Renal cortical epithelial cell (primary cell): ENCODE data around the gene PRKD3. TPM values are rescaled to one million over a fixed set of nuclear protein-coding genes. Genes with fewer than 3 reads are reported as not detected.

Source experiments
- DNase-seq: peaks from one replicate; pipeline ENCODE4 v3.0.0-alpha.2; 2011; ENCODE audit warnings: low read depth
- total RNA-seq: library from RNA; depleted of rRNA; stranded (reverse); fragments of >200 nt; gene quantifications from 2 replicates; pipeline ENCODE4 v1.2.3, GENCODE V29; 2014

The PRKD3 gene
- total RNA-seq = 68.6 and 69.3 TPM in 2 replicates

GRCh38 chr2:37324786-37325624 is at the start of gene PRKD3:
Gene PRKD3, minus strand, starts transcription at chr2:37324833. Its CDS starts 8,309 bp downstream, at chr2:37316524.
- DNase-seq = no peak

- DNase-seq = no peak
Observed at GRCh38 chr2:37372000-37372399, 47.4 kb upstream of the PRKD3 start.

- no peak for DNase-seq
Observed at GRCh38 chr2:37370666-37371065, 46.0 kb upstream of the PRKD3 start.

- DNase-seq = no peak
Observed at GRCh38 chr2:37367984-37368383, 43.4 kb upstream of the PRKD3 start.

GRCh38 chr2:37367310-37367709 is 42.7 kb upstream of the PRKD3 start:
- DNase-seq = no peak

GRCh38 chr2:37366773-37367172 is 42.1 kb upstream of the PRKD3 start:
- DNase-seq = no peak

GRCh38 chr2:37365669-37366068 is 41.0 kb upstream of the PRKD3 start:
- DNase-seq = peak; percentile 80

GRCh38 chr2:37364351-37364750 is 39.7 kb upstream of the PRKD3 start:
- DNase-seq = no peak

GRCh38 chr2:37361994-37362698 is 37.5 kb upstream of the PRKD3 start:
- DNase-seq = no peak

GRCh38 chr2:37361216-37361815 is 36.7 kb upstream of the PRKD3 start:
- no peak for DNase-seq

GRCh38 chr2:37358466-37358865 is 33.8 kb upstream of the PRKD3 start:
- DNase-seq = no peak

- DNase-seq = no peak
Observed at GRCh38 chr2:37357530-37357929, 32.9 kb upstream of the PRKD3 start.

- no peak for DNase-seq
Observed at GRCh38 chr2:37357069-37357468, 32.4 kb upstream of the PRKD3 start.

GRCh38 chr2:37356299-37356698 is 31.7 kb upstream of the PRKD3 start:
- no peak for DNase-seq

- no peak for DNase-seq
Observed at GRCh38 chr2:37355735-37356134, 31.1 kb upstream of the PRKD3 start.

- DNase-seq = no peak
Observed at GRCh38 chr2:37354531-37354930, 29.9 kb upstream of the PRKD3 start.

GRCh38 chr2:37350034-37350433 is 25.4 kb upstream of the PRKD3 start:
- DNase-seq = peak; percentile 96

- peak; percentile 55 for DNase-seq
Observed at GRCh38 chr2:37349231-37349860, 24.7 kb upstream of the PRKD3 start.

- DNase-seq = no peak
Observed at GRCh38 chr2:37348155-37348554, 23.5 kb upstream of the PRKD3 start.

GRCh38 chr2:37344453-37345361 is 20.1 kb upstream of the PRKD3 start, which contains the start of gene QPCT:
Gene QPCT, plus strand, starts transcription at chr2:37344630. Its CDS starts 102 bp downstream, at chr2:37344732.
- no peak for DNase-seq
